GM20000 (cell line): ENCODE data around the gene CHD1L.
"Not testable (repeated sequence)": the region's sequence is repeated elsewhere in the genome, so short reads cannot be mapped to it uniquely, and the experiment has no call there.

ENCODE experiments used
- DNase-seq: peaks from one replicate; pipeline ENCODE4 v3.0.0; 2012; ENCODE audit warnings: low spot score
- CTCF ChIP-seq: IDR thresholded peaks from 2 replicates; pipeline ENCODE4 v1.5.1; 2012; ENCODE audit warnings: mild to moderate bottlenecking, control low read depth; ENCODE audit errors: extremely low read depth, missing control alignments

Gene CHD1L

GRCh38 chr1:147281950-147282349, 39.5 kb downstream of the CHD1L start:
- TF ChIP-seq CTCF: no peak
- no peak for DNase-seq

DNA sequence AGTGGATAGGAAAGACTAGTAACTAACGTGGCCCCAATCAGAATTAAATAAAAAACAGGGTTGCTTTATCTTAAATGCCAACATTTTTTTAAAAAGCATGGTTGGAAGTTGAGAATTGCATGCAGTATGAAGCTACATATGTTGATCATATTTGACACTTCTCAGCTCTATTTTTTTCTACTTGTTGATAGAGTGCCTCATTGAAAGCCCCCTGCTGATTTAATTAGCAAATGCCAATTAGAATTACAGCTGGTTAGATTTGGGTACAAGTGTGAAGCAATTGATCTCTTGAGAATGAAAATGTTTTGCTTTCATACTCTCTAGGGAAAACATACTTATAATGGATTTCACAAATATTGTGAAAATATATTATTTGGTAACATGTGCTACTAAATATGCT, 40.5 kb downstream of the CHD1L start:
- no peak for TF ChIP-seq CTCF
- DNase-seq: no peak

- DNase-seq: no peak
- no peak for TF ChIP-seq CTCF
These were observed 44.8 kb downstream of the CHD1L start for GRCh38 chr1:147287133-147287865.

DNA sequence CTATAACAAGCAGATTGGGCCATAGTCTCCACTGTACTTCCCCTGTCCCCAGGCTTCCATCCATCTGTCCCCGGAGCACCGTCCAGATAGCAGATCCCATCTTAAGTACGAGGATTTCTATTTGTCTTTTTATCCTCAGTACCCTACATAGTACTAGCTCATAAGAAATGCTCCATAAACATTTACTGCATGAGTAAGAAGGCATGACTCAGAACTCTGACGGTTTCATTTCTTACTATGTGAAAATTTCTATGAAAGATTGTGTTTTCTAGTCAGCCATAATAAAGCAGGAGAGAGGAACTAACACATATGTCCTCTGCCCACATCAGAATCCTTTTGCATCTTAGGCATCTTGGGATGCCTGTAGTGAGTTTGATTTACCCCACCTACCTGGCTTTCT, 49.5 kb downstream of the CHD1L start:
- no peak for DNase-seq

DNA sequence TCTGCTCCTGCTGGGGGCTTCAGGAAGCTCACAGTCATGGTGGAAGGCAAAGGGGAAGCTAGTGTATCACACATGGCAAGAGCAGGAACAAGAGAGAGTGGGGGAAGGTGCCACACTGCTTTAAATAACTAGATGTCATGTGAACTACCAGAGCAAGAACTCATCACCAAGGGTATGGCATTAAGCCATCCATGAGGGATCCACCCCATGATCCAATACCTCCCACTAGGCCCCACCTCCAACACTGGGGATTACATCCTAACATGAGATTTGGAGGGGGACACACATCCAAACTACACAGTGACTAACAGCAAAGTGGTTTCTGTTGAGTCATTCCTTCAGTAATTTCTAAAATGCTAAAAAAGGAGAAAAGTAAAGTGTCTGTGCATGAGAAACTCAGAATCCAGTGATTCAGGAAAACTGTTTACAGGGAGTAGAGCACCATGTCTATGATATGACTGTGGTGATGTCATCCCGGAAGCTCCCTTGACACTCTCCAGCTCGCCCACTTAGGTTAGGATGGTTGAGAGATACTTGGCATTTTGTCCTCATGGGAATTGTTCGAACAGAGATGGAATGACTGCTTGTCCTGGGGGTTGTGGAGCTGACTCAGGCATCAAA, 50.3 kb downstream of the CHD1L start:
- no peak for TF ChIP-seq CTCF
- DNase-seq: no peak

More for the DNA sequence above, 49.5 kb downstream of the CHD1L start:
- no peak for TF ChIP-seq CTCF

GRCh38 chr1:147297438-147297837, 55.0 kb downstream of the CHD1L start:
- DNase-seq: no peak
- no peak for TF ChIP-seq CTCF

- not testable (repeated sequence) for DNase-seq
These were observed 63.3 kb downstream of the CHD1L start for GRCh38 chr1:147305803-147306202.

- DNase-seq: no peak
- no peak for TF ChIP-seq CTCF
These were observed 74.5 kb downstream of the CHD1L start for GRCh38 chr1:147316968-147317367.

DNA sequence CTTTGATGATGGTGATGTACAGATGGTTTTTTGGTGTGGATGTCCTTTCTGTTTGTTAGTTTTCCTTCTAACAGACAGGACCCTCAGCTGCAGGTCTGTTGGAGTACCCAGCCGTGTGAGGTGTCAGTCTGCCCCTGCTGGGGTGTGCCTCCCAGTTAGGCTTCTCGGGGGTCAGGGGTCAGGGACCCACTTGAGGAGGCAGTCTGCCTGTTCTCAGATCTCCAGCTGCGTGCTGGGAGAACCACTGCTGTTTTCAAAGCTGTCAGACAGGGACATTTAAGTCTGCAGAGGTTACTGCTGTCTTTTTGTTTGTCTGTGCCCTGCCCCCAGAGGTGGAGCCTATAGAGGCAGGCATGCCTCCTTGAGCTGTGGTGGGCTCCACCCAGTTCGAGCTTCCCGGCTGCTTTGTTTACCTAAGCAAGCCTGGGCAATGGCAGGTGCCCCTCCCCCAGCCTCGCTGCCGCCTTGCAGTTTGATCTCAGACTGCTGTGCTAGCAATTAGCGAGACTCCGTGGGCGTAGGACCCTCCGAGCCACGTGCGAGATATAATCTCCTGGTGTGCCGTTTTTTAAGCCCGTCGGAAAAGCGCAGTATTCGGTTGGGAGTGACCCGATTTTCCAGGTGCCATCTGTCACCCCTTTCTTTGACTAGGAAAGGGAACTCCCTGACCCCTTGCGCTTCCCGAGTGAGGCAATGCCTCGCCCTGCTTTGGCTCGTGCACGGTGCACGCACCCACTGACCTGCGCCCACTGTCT, 84.6 kb downstream of the CHD1L start:
- not testable (repeated sequence) for DNase-seq
